Measurements from ENCODE around the gene WRNIP1.

Gene WRNIP1

GRCh38 chr6:2810092-2810671 is 45.0 kb downstream of the WRNIP1 start:
- no peak for DNase-seq

DNA sequence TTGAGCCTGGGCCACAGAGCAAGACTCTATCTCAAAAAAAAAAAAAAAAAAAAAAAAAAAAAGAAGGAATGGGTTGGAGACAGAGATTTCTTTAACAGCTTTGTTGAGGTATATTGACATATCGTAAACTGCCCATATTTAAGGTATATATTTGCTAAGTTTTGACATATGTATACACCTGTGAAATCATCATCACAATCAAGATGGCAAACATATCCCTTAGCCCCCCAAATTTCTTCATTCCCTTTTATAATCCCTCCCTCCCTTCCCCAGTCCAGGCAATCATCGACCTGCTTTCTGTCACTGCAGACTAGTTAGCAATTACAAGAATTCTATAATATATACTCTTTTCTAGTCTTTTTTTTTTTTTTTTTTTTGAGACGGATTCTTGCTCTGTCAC is 47.5 kb downstream of the WRNIP1 start:
- DNase-seq, result no peak

GRCh38 chr6:2816158-2816557 is 51.0 kb downstream of the WRNIP1 start:
- no peak for DNase-seq

DNA sequence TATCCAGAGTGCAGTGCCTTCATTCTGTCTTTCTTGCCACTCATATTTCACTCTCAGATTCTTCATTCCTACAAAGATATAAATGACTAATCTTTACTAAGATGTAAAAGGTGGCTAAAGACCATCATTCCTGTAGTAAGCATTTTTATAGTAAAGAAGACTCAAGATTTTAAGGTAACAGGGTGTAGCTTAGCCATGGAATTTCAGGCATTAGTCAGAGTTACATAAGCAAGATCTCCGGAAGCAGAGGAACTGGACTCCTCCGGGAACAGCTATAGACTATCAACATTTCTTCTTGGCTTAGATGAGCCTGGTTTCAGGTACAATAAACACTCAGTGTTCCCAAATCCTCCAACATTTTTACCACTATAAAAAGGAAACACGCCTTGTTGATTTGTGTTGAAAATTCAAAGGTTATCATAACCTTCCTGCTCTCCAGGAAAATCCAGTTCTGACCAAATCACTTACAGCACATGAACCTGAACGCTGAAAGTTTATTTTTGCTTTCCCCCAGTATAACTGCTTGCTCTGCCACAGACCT is 52.8 kb downstream of the WRNIP1 start:
- DNase-seq, result no peak

GRCh38 chr6:2818593-2818992 is 53.4 kb downstream of the WRNIP1 start:
- no peak for DNase-seq

GRCh38 chr6:2819115-2819514 is 53.9 kb downstream of the WRNIP1 start:
- no peak for DNase-seq

DNA sequence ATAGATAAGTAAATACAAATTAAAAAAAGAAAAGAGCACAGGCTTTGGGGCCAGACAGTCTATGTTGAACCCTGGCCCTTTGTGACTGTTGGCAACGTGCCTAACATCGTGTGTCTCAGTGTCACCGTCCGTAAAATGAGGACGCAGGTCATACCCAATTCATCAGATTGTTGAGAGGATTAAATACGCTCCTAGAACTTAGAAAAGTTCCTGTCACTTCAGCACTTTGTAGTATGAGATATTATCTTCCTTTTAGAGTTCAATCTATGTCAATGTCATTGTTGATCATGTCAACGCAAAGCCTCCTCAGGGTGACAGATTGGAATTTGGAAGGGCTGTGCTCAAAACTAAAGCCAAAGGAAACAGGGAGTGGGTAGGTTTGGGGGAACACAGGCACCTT is 54.8 kb downstream of the WRNIP1 start:
- DNase-seq, result no peak

DNA sequence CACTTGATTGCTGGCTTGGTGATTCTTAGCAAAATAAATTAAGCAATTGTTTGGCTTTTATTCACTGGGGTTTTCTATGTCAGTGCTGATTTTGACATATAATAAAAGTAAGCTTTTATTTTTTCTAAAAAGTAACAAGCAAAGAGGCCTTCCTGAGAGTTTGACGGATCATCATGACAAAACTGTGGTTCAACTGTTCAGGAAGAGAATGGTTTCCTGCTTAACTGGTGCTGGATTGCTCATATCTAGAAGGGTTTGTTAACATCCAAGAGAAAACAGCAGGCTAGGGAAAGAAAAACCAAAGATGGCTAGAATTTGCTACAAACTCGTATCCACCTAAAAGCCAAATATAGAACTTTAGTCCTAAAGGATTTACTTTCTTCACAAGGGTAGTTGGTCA is 55.2 kb downstream of the WRNIP1 start:
- DNase-seq, result no peak

GRCh38 chr6:2821554-2821953 is 56.4 kb downstream of the WRNIP1 start:
- DNase-seq, result no peak

DNA sequence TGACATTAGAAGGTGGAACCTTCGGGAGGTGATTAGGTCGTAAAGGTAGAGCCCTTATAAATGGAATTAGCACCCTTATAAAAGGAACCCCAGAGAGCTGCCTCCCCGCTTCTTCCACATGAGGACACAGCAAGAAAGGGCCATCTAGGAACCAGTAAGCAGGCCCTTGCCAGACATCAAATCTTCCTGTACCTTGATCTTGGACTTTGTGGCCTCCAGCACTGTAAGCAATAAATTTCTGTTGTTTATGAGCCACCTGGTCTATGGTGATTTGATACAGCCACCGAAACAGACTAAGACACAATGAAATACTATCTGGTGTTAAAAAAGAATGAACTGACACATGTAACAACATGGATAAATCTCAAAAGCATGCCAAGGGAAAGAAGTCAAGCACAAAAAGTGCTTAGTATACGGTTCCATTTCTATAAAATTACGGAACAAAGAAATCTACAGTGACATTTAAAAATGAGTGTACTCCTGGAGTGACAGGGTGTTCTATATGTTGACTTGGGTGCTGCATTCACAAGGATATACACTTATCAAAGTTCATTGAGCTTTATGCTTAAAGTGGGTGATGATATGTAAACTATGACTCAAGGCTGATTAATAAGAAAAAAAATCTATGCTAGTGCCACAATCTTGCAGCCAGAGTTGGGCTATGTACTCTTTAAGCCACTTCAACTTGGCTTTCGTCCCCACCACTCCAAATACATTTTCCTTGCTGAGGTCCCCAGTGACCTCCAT is 58.1 kb downstream of the WRNIP1 start:
- DNase-seq, result no peak

DNA sequence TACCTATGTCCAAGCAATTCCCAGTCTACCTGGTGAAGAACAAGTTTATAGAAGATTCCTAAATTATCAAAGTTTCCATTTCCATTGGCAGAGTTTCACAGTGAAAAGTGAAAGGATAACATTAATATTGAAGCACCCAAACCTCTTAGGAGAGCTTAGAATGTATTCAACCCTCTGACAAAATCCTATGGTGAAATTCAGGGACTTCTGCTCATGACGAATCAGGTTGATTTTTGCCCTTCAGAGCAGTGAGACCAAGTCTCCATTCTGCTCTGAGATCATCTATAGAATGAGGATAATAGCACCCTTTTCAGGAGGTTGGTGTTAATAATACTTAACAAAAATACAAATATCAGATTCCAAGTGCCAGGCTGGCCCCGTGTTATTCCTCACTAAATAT is 60.9 kb downstream of the WRNIP1 start:
- no peak for DNase-seq

GRCh38 chr6:2827142-2827541 is 61.9 kb downstream of the WRNIP1 start:
- no peak for DNase-seq

DNA sequence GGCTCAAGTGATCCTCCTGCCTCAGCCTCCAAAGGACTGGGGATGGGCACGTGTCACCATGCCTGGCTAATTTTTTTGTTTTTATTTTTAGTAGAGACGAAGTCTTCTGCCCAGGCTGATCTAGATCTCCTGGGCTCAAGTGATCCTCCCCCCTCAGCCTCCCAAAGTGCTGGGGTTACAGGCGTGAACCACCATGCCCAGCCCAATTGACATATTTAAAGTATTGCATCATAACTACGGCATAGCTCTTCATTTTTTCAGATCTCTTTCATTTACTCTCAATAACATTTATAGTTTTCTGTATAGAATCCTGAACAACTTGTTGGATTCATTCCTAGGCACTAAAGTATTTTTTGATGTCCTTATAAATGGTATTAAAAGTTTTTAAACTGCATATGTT is 63.4 kb downstream of the WRNIP1 start:
- DNase-seq, result no peak

GRCh38 chr6:2829253-2829652 is 64.1 kb downstream of the WRNIP1 start:
- no peak for DNase-seq

DNA sequence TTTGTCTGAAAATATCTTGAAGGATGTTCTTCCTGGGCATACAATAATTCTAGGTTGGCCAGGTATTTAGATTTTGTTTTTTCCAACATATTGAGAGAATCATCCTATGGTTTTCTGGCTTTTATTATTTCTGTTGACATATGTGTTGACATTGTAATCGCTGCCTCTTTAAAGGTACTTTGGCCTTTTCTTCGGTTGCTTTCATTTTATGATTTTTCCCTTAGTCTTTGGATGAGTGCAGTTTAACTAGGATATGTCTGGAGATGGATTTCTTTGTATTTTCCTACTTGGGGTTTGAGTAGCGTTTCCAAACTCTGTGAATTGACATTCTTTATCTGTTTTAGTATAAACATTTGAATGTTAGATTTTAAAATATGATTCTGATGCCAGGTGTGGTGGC is 65.0 kb downstream of the WRNIP1 start:
- DNase-seq, result no peak

GRCh38 chr6:2831392-2831791 is 66.2 kb downstream of the WRNIP1 start:
- no peak for DNase-seq

DNA sequence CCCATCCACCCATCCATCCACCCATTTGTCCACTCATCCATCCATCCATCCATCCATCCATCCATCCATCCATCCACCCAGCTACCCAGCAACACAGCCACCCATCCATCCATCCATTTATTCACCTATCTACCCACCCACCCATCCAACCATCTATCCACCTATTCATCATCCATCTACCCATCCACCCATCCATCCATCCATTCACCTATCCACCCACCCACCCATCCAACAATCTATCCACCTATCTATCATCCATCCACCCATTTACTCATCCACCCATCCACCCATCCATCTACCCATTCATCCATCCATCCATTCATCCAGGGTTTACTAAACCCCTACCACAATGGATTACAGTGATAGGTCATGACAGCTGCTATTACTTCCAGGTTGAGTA is 69.1 kb downstream of the WRNIP1 start:
- DNase-seq, result no peak

Data from activated CD4-positive, alpha-beta T cell treated with anti-CD3 and anti-CD28 coated beads, Interleukin-2, amount 50 U/mL, for 48 hours (primary cell).